ENCODE data around the gene PTTG1IP2. TPM values are rescaled to one million over a fixed set of nuclear protein-coding genes. Genes with fewer than 3 reads are reported as not detected.

PTTG1IP2 gene
- polyA plus RNA-seq (2013, experiment 1 of 4): not detected
- not detected for polyA plus RNA-seq (2013, experiment 2 of 4)
- not detected for polyA plus RNA-seq (2013, experiment 3 of 4)
- polyA plus RNA-seq (2013, experiment 4 of 4): not detected

GRCh38 chr7:90469554-90469953 is at the start of gene PTTG1IP2:
PTTG1IP2 (plus strand) TSS chr7:90469639; CDS start chr7:90469787, 148 bp downstream.
- Histone ChIP-seq H3K27me3 (ENCODE audit: control insufficient read depth, insufficient read depth, low read length, poor library complexity, severe bottlenecking) (no peaks in the 10 kb centered on the region), H3K27ac (ENCODE audit: insufficient read depth, low read depth, low read length, poor library complexity, severe bottlenecking) (no peak within 1 kb of the TSS), H3K36me3 (ENCODE audit: control insufficient read depth, insufficient read depth, low read length) (no peaks in the 10 kb centered on the region), H3K4me3 (ENCODE audit: insufficient read depth, low read depth, low read length) (no peak within 1 kb of the TSS), H3K4me1 (ENCODE audit: control insufficient read depth, insufficient read depth, low read length) (no peaks in the 10 kb centered on the region), H3K9me3 (ENCODE audit: control insufficient read depth, low read length) (no peaks in the 10 kb centered on the region)
- 90 to 91% methylated on average over 4 of the region's 4 CpGs for WGBS, 2 experiments

- Histone ChIP-seq H3K27ac (ENCODE audit: insufficient read depth, low read depth, low read length, poor library complexity, severe bottlenecking) (no peak overlapping the region), H3K9me3 (ENCODE audit: control insufficient read depth, low read length) (no peaks in the 10 kb centered on the region), H3K27me3 (ENCODE audit: control insufficient read depth, insufficient read depth, low read length, poor library complexity, severe bottlenecking) (no peaks in the 10 kb centered on the region), H3K36me3 (ENCODE audit: control insufficient read depth, insufficient read depth, low read length) (no peaks in the 10 kb centered on the region), H3K4me1 (ENCODE audit: control insufficient read depth, insufficient read depth, low read length) (no peaks in the 10 kb centered on the region), H3K4me3 (ENCODE audit: insufficient read depth, low read depth, low read length) (no peak overlapping the region)
- WGBS, 2 experiments: 89 to 92% methylated on average over 6 of the region's 6 CpGs
Measured at GRCh38 chr7:90421651-90422050, 47.8 kb upstream of the PTTG1IP2 start.

- H3K27me3 ChIP-seq (ENCODE audit: control insufficient read depth, insufficient read depth, low read length, poor library complexity, severe bottlenecking): no peaks in the 10 kb centered on the region
- H3K4me1 ChIP-seq (ENCODE audit: control insufficient read depth, insufficient read depth, low read length): no peaks in the 10 kb centered on the region
- H3K9me3 ChIP-seq (ENCODE audit: control insufficient read depth, low read length): no peaks in the 10 kb centered on the region
- no peak overlapping the region for H3K4me3 ChIP-seq (ENCODE audit: insufficient read depth, low read depth, low read length)
- WGBS, 2 experiments: 92 to 98% methylated on average over 3 of the region's 3 CpGs
- no peaks in the 10 kb centered on the region for H3K36me3 ChIP-seq (ENCODE audit: control insufficient read depth, insufficient read depth, low read length)
- H3K27ac ChIP-seq (ENCODE audit: insufficient read depth, low read depth, low read length, poor library complexity, severe bottlenecking): no peak overlapping the region
Measured at GRCh38 chr7:90424720-90425119, 44.7 kb upstream of the PTTG1IP2 start.

- Histone ChIP-seq H3K36me3 (ENCODE audit: control insufficient read depth, insufficient read depth, low read length) (no peaks in the 10 kb centered on the region), H3K4me1 (ENCODE audit: control insufficient read depth, insufficient read depth, low read length) (no peaks in the 10 kb centered on the region), H3K4me3 (ENCODE audit: insufficient read depth, low read depth, low read length) (no peak overlapping the region), H3K9me3 (ENCODE audit: control insufficient read depth, low read length) (no peaks in the 10 kb centered on the region), H3K27ac (ENCODE audit: insufficient read depth, low read depth, low read length, poor library complexity, severe bottlenecking) (no peak overlapping the region), H3K27me3 (ENCODE audit: control insufficient read depth, insufficient read depth, low read length, poor library complexity, severe bottlenecking) (no peaks in the 10 kb centered on the region)
- 86 to 96% methylated on average over 2 of the region's 2 CpGs for WGBS, 2 experiments
Measured at GRCh38 chr7:90425376-90425775, 44.1 kb upstream of the PTTG1IP2 start.

- Histone ChIP-seq H3K36me3 (ENCODE audit: control insufficient read depth, insufficient read depth, low read length) (no peaks in the 10 kb centered on the region), H3K27me3 (ENCODE audit: control insufficient read depth, insufficient read depth, low read length, poor library complexity, severe bottlenecking) (no peaks in the 10 kb centered on the region), H3K9me3 (ENCODE audit: control insufficient read depth, low read length) (no peaks in the 10 kb centered on the region), H3K4me1 (ENCODE audit: control insufficient read depth, insufficient read depth, low read length) (no peaks in the 10 kb centered on the region), H3K4me3 (ENCODE audit: insufficient read depth, low read depth, low read length) (no peak overlapping the region), H3K27ac (ENCODE audit: insufficient read depth, low read depth, low read length, poor library complexity, severe bottlenecking) (no peak overlapping the region)
- 86 to 94% methylated on average over 6 of the region's 6 CpGs for WGBS, 2 experiments
Measured at GRCh38 chr7:90430614-90431460, 38.6 kb upstream of the PTTG1IP2 start.

- 83 to 84% methylated on average over 10 of the region's 10 CpGs for WGBS, 2 experiments
- no peaks in the 10 kb centered on the region for H3K36me3 ChIP-seq (ENCODE audit: control insufficient read depth, insufficient read depth, low read length)
- H3K27me3 ChIP-seq (ENCODE audit: control insufficient read depth, insufficient read depth, low read length, poor library complexity, severe bottlenecking): no peaks in the 10 kb centered on the region
- no peak overlapping the region for H3K27ac ChIP-seq (ENCODE audit: insufficient read depth, low read depth, low read length, poor library complexity, severe bottlenecking)
- H3K4me1 ChIP-seq (ENCODE audit: control insufficient read depth, insufficient read depth, low read length): no peaks in the 10 kb centered on the region
- H3K4me3 ChIP-seq (ENCODE audit: insufficient read depth, low read depth, low read length): no peak overlapping the region
- H3K9me3 ChIP-seq (ENCODE audit: control insufficient read depth, low read length): no peaks in the 10 kb centered on the region
Measured at GRCh38 chr7:90432752-90433151, 36.7 kb upstream of the PTTG1IP2 start.

GRCh38 chr7:90433221-90433620 is 36.2 kb upstream of the PTTG1IP2 start:
- Histone ChIP-seq H3K27me3 (ENCODE audit: control insufficient read depth, insufficient read depth, low read length, poor library complexity, severe bottlenecking) (no peaks in the 10 kb centered on the region), H3K36me3 (ENCODE audit: control insufficient read depth, insufficient read depth, low read length) (no peaks in the 10 kb centered on the region), H3K4me1 (ENCODE audit: control insufficient read depth, insufficient read depth, low read length) (no peaks in the 10 kb centered on the region), H3K27ac (ENCODE audit: insufficient read depth, low read depth, low read length, poor library complexity, severe bottlenecking) (no peak overlapping the region), H3K9me3 (ENCODE audit: control insufficient read depth, low read length) (no peaks in the 10 kb centered on the region), H3K4me3 (ENCODE audit: insufficient read depth, low read depth, low read length) (no peak overlapping the region)
- WGBS, 2 experiments: 93% methylated on average over 3 of the region's 3 CpGs

GRCh38 chr7:90445633-90446032 is 23.8 kb upstream of the PTTG1IP2 start:
- WGBS, 2 experiments: 88 to 92% methylated on average over 2 of the region's 2 CpGs
- no peak overlapping the region for H3K27ac ChIP-seq (ENCODE audit: insufficient read depth, low read depth, low read length, poor library complexity, severe bottlenecking)
- H3K4me1 ChIP-seq (ENCODE audit: control insufficient read depth, insufficient read depth, low read length): no peaks in the 10 kb centered on the region
- H3K36me3 ChIP-seq (ENCODE audit: control insufficient read depth, insufficient read depth, low read length): no peaks in the 10 kb centered on the region
- H3K27me3 ChIP-seq (ENCODE audit: control insufficient read depth, insufficient read depth, low read length, poor library complexity, severe bottlenecking): no peaks in the 10 kb centered on the region
- H3K9me3 ChIP-seq (ENCODE audit: control insufficient read depth, low read length): no peaks in the 10 kb centered on the region
- no peak overlapping the region for H3K4me3 ChIP-seq (ENCODE audit: insufficient read depth, low read depth, low read length)

- 61 to 63% methylated on average over 4 of the region's 4 CpGs for WGBS, 2 experiments
- H3K9me3 ChIP-seq (ENCODE audit: control insufficient read depth, low read length): no peaks in the 10 kb centered on the region
- no peaks in the 10 kb centered on the region for H3K27me3 ChIP-seq (ENCODE audit: control insufficient read depth, insufficient read depth, low read length, poor library complexity, severe bottlenecking)
Measured at GRCh38 chr7:90446137-90446899, 23.1 kb upstream of the PTTG1IP2 start.

GRCh38 chr7:90453259-90453891 is 16.1 kb upstream of the PTTG1IP2 start:
- H3K9me3 ChIP-seq (ENCODE audit: control insufficient read depth, low read length): no peaks in the 10 kb centered on the region
- no peaks in the 10 kb centered on the region for H3K36me3 ChIP-seq (ENCODE audit: control insufficient read depth, insufficient read depth, low read length)
- no peaks in the 10 kb centered on the region for H3K27me3 ChIP-seq (ENCODE audit: control insufficient read depth, insufficient read depth, low read length, poor library complexity, severe bottlenecking)
- H3K27ac ChIP-seq (ENCODE audit: insufficient read depth, low read depth, low read length, poor library complexity, severe bottlenecking): no peak overlapping the region
- H3K4me1 ChIP-seq (ENCODE audit: control insufficient read depth, insufficient read depth, low read length): no peaks in the 10 kb centered on the region
- H3K4me3 ChIP-seq (ENCODE audit: insufficient read depth, low read depth, low read length): no peak overlapping the region

More at GRCh38 chr7:90446137-90446899, 23.1 kb upstream of the PTTG1IP2 start:
- Histone ChIP-seq H3K4me3 (ENCODE audit: insufficient read depth, low read depth, low read length) (no peak overlapping the region), H3K27ac (ENCODE audit: insufficient read depth, low read depth, low read length, poor library complexity, severe bottlenecking) (no peak overlapping the region), H3K4me1 (ENCODE audit: control insufficient read depth, insufficient read depth, low read length) (no peaks in the 10 kb centered on the region), H3K36me3 (ENCODE audit: control insufficient read depth, insufficient read depth, low read length) (no peaks in the 10 kb centered on the region)

Measured in ectodermal cell (in vitro differentiated cells).